ENCODE results near the gene CRYL1. TPM values are rescaled to one million over a fixed set of nuclear protein-coding genes. Genes with fewer than 3 reads are reported as not detected.
"Not testable (repeated sequence)": the region's sequence is repeated elsewhere in the genome, so short reads cannot be mapped to it uniquely, and the experiment has no call there.

Gene CRYL1
- total RNA-seq, 1 donor from 2014 or later, result 35.4 TPM

GRCh38 chr13:20436505-20436904 lies 89.2 kb downstream of the CRYL1 start:
- H3K36me3 ChIP-seq, result no peaks in the 10 kb centered on the region
- H3K27ac ChIP-seq, result no peak overlapping the region
- H3K27me3 ChIP-seq, result no peaks in the 10 kb centered on the region
- H3K9me3 ChIP-seq, result no peaks in the 10 kb centered on the region
- no peak for DNase-seq (ENCODE audit: extremely low spot score in 2 of 2)
- peaks cover 14% of the 10 kb centered on the region for H3K4me1 ChIP-seq
- no peak for TF ChIP-seq POLR2AphosphoS5 (IDR thresholded peaks at IDR 0.05; ENCODE audit: insufficient read depth in 1 of 2, low read depth in 1 of 2)
- no peak for TF ChIP-seq POLR2A (IDR thresholded peaks at IDR 0.05)
- TF ChIP-seq CTCF (IDR thresholded peaks at IDR 0.05), result no peak
- H3K4me3 ChIP-seq, result no peak overlapping the region
- intact Hi-C loops (cut with DNase I), result no loop called here

- Histone ChIP-seq H3K9me3 (no peaks in the 10 kb centered on the region), H3K27me3 (no peaks in the 10 kb centered on the region), H3K4me1 (peaks cover 10% of the 10 kb centered on the region), H3K36me3 (no peaks in the 10 kb centered on the region), H3K4me3 (no peak overlapping the region), H3K27ac (no peak overlapping the region)
- no peak for TF ChIP-seq POLR2AphosphoS5 (IDR thresholded peaks at IDR 0.05; ENCODE audit: insufficient read depth in 1 of 2, low read depth in 1 of 2)
- DNase-seq (ENCODE audit: extremely low spot score in 2 of 2), result no peak
- intact Hi-C loops (cut with DNase I), result no loop called here
These were observed 89.9 kb downstream of the CRYL1 start for GRCh38 chr13:20435616-20436368.

- H3K4me1 ChIP-seq; H3K9me3 ChIP-seq; H3K4me3 ChIP-seq; H3K27me3 ChIP-seq; DNase-seq (ENCODE audit: extremely low spot score in 2 of 2); intact Hi-C loops (cut with DNase I); H3K36me3 ChIP-seq; H3K27ac ChIP-seq: not testable (repeated sequence)
These were observed 91.4 kb downstream of the CRYL1 start for GRCh38 chr13:20434210-20434609.

- no peaks in the 10 kb centered on the region for H3K36me3 ChIP-seq
- DNase-seq (ENCODE audit: extremely low spot score in 2 of 2), result peak in 1 of 2 donors; percentile 55
- intact Hi-C loops (cut with DNase I), result no loop called here
These were observed 93.8 kb downstream of the CRYL1 start for GRCh38 chr13:20431687-20432384.

GRCh38 chr13:20431080-20431479 lies 94.6 kb downstream of the CRYL1 start:
- TF ChIP-seq POLR2AphosphoS5 (IDR thresholded peaks at IDR 0.05; ENCODE audit: insufficient read depth in 1 of 2, low read depth in 1 of 2), result no peak
- TF ChIP-seq CTCF (IDR thresholded peaks at IDR 0.05), result no peak
- no peak for TF ChIP-seq POLR2A (IDR thresholded peaks at IDR 0.05)
- Histone ChIP-seq H3K27ac (no peak overlapping the region), H3K9me3 (no peaks in the 10 kb centered on the region), H3K4me3 (no peak overlapping the region), H3K36me3 (no peaks in the 10 kb centered on the region), H3K27me3 (no peaks in the 10 kb centered on the region), H3K4me1 (no peaks in the 10 kb centered on the region)
- no peak for DNase-seq (ENCODE audit: extremely low spot score in 2 of 2)
- intact Hi-C loops (cut with DNase I), result no loop called here

More at GRCh38 chr13:20431687-20432384, 93.8 kb downstream of the CRYL1 start:
- H3K9me3 ChIP-seq, result no peaks in the 10 kb centered on the region
- no peaks in the 10 kb centered on the region for H3K27me3 ChIP-seq
- no peak overlapping the region for H3K4me3 ChIP-seq
- no peak overlapping the region for H3K27ac ChIP-seq
- no peak for TF ChIP-seq CTCF (IDR thresholded peaks at IDR 0.05)
- TF ChIP-seq POLR2AphosphoS5 (IDR thresholded peaks at IDR 0.05; ENCODE audit: insufficient read depth in 1 of 2, low read depth in 1 of 2), result no peak
- TF ChIP-seq POLR2A (IDR thresholded peaks at IDR 0.05), result no peak
- no peaks in the 10 kb centered on the region for H3K4me1 ChIP-seq

- intact Hi-C loops (cut with DNase I), result no loop called here
- no peak overlapping the region for H3K27ac ChIP-seq
- H3K36me3 ChIP-seq, result no peaks in the 10 kb centered on the region
- DNase-seq (ENCODE audit: extremely low spot score in 2 of 2), result no peak
- H3K4me1 ChIP-seq, result no peaks in the 10 kb centered on the region
- H3K9me3 ChIP-seq, result no peaks in the 10 kb centered on the region
- TF ChIP-seq POLR2AphosphoS5 (IDR thresholded peaks at IDR 0.05; ENCODE audit: insufficient read depth in 1 of 2, low read depth in 1 of 2), result no peak
- no peak for TF ChIP-seq CTCF (IDR thresholded peaks at IDR 0.05)
- TF ChIP-seq POLR2A (IDR thresholded peaks at IDR 0.05), result no peak
- H3K4me3 ChIP-seq, result no peak overlapping the region
- H3K27me3 ChIP-seq, result no peaks in the 10 kb centered on the region
These were observed 95.4 kb downstream of the CRYL1 start for GRCh38 chr13:20430296-20430695.

All from vagina (tissue), 2 donors.